Measurements from ENCODE around the gene ASTN2. TPM values are rescaled to one million over a fixed set of nuclear protein-coding genes. Genes with fewer than 3 reads are reported as not detected.

The ASTN2 gene
- total RNA-seq, 6 experiments from 2014 or later, result 0.91 to 3.1 (median 2.5) TPM

DNA sequence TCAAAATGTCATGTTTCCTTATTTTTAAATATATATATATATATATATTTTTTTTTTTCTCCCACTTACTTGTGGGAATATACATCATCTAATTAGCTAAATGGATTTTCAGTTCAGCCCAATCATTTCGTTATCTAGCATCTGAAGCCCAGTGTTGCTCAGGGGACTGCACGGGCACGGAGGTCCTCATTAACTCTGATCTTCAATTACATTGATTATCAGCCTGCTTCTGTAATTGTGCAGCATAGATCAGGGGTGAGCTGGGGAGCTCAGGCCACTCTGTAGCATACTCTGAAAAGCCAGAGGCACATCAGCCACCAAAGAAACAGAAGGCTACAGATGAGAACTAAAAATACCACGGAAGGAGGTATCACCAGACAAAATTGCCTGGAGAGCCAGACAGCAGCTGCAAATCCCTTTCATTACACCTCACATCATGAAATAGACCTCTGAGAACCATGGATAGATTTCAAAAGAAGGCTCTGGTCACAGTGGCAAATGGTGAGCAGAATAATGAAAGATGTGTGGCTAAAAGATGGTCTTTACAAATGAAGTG is 401.3 kb downstream of the ASTN2 start:
- H3K9me3 ChIP-seq, result no peaks in the 10 kb centered on the region
- H3K4me1 ChIP-seq, result no peaks in the 10 kb centered on the region
- no peaks in the 10 kb centered on the region for H3K36me3 ChIP-seq
- no peaks in the 10 kb centered on the region for H3K27me3 ChIP-seq
- no peak overlapping the region for H3K27ac ChIP-seq
- ATAC-seq (no peak), DNase-seq (no peak)
- 59% methylated on average over 4 of the region's 4 CpGs for whole genome bisulfite sequencing (ENCODE audit: insufficient coverage, low coverage, low lambda C conversion rate, missing lambda C conversion rate)
- TF ChIP-seq POLR2A (IDR thresholded peaks at IDR 0.05), result no peak
- TF ChIP-seq, protein P1, sequence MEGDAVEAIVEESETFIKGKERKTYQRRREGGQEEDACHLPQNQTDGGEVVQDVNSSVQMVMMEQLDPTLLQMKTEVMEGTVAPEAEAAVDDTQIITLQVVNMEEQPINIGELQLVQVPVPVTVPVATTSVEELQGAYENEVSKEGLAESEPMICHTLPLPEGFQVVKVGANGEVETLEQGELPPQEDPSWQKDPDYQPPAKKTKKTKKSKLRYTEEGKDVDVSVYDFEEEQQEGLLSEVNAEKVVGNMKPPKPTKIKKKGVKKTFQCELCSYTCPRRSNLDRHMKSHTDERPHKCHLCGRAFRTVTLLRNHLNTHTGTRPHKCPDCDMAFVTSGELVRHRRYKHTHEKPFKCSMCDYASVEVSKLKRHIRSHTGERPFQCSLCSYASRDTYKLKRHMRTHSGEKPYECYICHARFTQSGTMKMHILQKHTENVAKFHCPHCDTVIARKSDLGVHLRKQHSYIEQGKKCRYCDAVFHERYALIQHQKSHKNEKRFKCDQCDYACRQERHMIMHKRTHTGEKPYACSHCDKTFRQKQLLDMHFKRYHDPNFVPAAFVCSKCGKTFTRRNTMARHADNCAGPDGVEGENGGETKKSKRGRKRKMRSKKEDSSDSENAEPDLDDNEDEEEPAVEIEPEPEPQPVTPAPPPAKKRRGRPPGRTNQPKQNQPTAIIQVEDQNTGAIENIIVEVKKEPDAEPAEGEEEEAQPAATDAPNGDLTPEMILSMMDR (IDR thresholded peaks at IDR 0.05), result no peak
- intact Hi-C loops (cut with DNase I), result no loop called here
- no peak overlapping the region for H3K4me3 ChIP-seq

DNA sequence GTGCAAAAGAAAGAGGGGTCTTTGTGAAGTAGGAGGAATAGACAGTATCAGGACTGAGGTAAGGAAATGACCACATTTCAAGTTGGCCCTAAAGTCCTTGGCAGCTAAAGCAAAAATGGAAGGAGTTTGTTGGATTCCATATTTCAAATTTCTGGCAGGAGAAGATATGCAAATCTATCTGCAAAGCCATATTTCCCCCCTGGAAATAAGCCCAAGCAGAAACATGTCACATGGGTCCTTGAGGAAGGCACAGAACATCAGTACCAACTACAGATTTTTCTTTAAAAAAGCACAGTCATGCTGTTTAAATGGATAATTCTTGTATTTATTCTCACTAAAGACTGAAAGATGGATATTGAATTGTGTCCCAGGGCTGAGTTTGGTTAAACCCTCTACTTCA is 404.8 kb downstream of the ASTN2 start:
- no peak for DNase-seq
- ATAC-seq, result no peak

DNA sequence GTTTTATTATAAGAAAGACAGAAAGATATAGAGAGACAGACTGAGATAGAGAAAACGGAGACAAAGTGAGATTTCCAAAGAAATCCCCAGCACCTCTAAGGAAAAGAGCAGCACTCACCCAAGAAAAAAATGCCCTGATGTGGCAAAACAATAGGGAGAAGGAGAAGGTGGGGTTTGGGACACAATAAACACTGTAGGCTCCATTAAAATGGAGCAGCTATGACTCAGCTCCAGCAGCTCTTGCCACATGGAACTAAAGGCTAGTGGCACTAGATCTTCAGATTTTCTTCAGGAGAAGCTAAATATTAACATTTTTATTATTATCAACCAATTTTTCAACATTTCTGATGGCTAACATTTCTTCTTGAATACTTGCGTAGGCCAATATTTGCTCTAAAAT is 406.0 kb downstream of the ASTN2 start:
- ATAC-seq, result no peak
- Histone ChIP-seq H3K9me3 (no peaks in the 10 kb centered on the region), H3K36me3 (no peaks in the 10 kb centered on the region), H3K4me1 (no peaks in the 10 kb centered on the region), H3K4me3 (no peak overlapping the region), H3K27ac (no peak overlapping the region), H3K27me3 (no peaks in the 10 kb centered on the region)
- TF ChIP-seq, protein P1 (IDR thresholded peaks at IDR 0.05), result no peak
- TF ChIP-seq POLR2A (IDR thresholded peaks at IDR 0.05), result no peak
- intact Hi-C loops (cut with DNase I), result no loop called here
- no peak for DNase-seq
- 57% methylated on average over 2 of the region's 2 CpGs for WGBS (ENCODE audit: insufficient coverage, low coverage, low lambda C conversion rate, missing lambda C conversion rate)

More for the DNA sequence above, 404.8 kb downstream of the ASTN2 start:
- Histone ChIP-seq H3K36me3 (no peaks in the 10 kb centered on the region), H3K27me3 (no peaks in the 10 kb centered on the region), H3K9me3 (no peaks in the 10 kb centered on the region), H3K27ac (no peak overlapping the region), H3K4me1 (no peaks in the 10 kb centered on the region), H3K4me3 (no peak overlapping the region)
- no peak for TF ChIP-seq POLR2A (IDR thresholded peaks at IDR 0.05)
- TF ChIP-seq, protein P1 (IDR thresholded peaks at IDR 0.05), result no peak
- intact Hi-C loops (cut with DNase I), result no loop called here

DNA sequence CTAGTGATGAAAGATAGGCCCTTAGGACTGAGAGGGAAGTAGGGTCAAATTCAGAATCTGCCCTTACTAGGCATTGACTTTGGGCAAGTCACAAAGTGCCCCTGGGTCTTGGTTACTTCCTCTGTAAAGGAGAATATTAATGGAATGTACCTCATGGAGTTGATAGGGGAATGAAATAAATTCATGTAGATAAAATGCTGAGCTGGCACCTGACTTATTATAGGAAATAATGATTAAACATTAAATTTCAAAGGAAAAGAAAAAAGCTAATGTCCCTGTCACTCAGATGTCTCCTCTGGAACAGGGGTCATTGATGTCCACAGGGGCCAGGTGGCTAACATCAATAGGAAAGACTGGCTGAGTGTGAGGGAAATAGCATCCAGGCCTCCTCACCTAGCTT is 406.4 kb downstream of the ASTN2 start:
- no peak for DNase-seq
- intact Hi-C loops (cut with DNase I), result no loop called here
- no peak for TF ChIP-seq POLR2A (IDR thresholded peaks at IDR 0.05)
- TF ChIP-seq, protein P1 (IDR thresholded peaks at IDR 0.05), result no peak
- H3K27ac ChIP-seq, result no peak overlapping the region
- ATAC-seq, result no peak
- no peaks in the 10 kb centered on the region for H3K9me3 ChIP-seq
- H3K27me3 ChIP-seq, result no peaks in the 10 kb centered on the region
- H3K4me1 ChIP-seq, result no peaks in the 10 kb centered on the region
- H3K36me3 ChIP-seq, result no peaks in the 10 kb centered on the region
- no peak overlapping the region for H3K4me3 ChIP-seq

DNA sequence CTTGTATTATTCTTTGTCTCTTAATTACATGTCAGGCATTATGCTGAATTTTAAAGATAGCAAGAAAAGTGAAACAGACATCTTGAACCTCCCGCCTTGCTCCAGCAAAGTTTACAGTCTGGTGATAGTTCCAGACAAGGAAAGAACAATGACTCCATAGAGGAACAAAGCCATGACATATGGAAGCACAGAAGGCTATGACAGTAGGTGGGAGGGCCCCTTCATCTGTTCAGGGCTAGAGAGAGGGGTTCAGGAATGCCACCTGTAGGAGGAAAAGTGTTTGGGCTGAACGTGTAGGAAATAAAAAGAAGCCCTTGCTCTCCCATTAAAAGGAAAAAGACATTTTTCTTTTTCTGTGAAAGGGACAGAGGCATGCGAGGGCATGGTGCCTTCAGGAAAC is 412.2 kb downstream of the ASTN2 start:
- Histone ChIP-seq H3K9me3 (no peaks in the 10 kb centered on the region), H3K4me1 (no peaks in the 10 kb centered on the region), H3K27ac (no peak overlapping the region), H3K4me3 (no peak overlapping the region), H3K36me3 (no peaks in the 10 kb centered on the region), H3K27me3 (no peaks in the 10 kb centered on the region)
- intact Hi-C loops (cut with DNase I), result no loop called here
- TF ChIP-seq, protein P1 (IDR thresholded peaks at IDR 0.05), result no peak
- no peak for TF ChIP-seq POLR2A (IDR thresholded peaks at IDR 0.05)
- 31% methylated on average over 3 of the region's 3 CpGs for WGBS (ENCODE audit: insufficient coverage, low coverage, low lambda C conversion rate, missing lambda C conversion rate)
- no peak for ATAC-seq
- no peak for DNase-seq

Measured in right lobe of liver (tissue), 6 donors.